ENCODE results near the gene SMYD2. TPM values are rescaled to one million over a fixed set of nuclear protein-coding genes. Genes with fewer than 3 reads are reported as not detected.

Gene SMYD2
- total and polyA plus RNA-seq, 8 donors: 8.2 to 68.7 (median 26.6) TPM

DNA sequence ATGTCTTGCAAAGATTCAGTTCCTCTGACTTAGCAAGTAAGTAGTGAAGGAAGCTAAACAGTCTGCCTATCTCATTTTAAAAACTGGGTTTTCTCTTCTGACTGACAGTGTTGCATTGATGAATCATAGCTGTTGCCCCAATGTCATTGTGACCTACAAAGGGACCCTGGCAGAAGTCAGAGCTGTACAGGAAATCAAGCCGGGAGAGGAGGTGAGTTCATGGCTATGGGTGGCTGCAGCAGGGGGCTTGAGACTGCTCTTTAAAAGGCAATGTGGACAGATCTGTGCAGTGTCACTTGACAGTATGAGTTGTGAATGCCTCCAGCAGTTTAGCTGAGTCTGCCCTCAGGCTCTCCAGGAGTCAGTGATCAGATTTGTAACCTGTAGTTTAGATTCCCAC lies 46.6 kb downstream of the SMYD2 start:
- H3K27me3 ChIP-seq: no peaks in the 10 kb centered on the region
- peaks cover 0 to 13% (median 4%) of the 10 kb centered on the region in 4 donors for H3K36me3 ChIP-seq
- H3K4me3 ChIP-seq: no peak overlapping the region
- intact Hi-C loops (cut with DNase I; ENCODE audit: low total_unique reads): no loop called here
- no peak overlapping the region for H3K27ac ChIP-seq
- 32 to 65% (median 41%) methylated on average over 1 of the region's 1 CpG for WGBS, 5 donors
- TF ChIP-seq POLR2AphosphoS5 (IDR thresholded peaks at IDR 0.05) (no peak), POLR2A (IDR thresholded peaks at IDR 0.05) (no peak), EP300 (IDR thresholded peaks at IDR 0.05) (no peak)
- TF ChIP-seq, protein P1, sequence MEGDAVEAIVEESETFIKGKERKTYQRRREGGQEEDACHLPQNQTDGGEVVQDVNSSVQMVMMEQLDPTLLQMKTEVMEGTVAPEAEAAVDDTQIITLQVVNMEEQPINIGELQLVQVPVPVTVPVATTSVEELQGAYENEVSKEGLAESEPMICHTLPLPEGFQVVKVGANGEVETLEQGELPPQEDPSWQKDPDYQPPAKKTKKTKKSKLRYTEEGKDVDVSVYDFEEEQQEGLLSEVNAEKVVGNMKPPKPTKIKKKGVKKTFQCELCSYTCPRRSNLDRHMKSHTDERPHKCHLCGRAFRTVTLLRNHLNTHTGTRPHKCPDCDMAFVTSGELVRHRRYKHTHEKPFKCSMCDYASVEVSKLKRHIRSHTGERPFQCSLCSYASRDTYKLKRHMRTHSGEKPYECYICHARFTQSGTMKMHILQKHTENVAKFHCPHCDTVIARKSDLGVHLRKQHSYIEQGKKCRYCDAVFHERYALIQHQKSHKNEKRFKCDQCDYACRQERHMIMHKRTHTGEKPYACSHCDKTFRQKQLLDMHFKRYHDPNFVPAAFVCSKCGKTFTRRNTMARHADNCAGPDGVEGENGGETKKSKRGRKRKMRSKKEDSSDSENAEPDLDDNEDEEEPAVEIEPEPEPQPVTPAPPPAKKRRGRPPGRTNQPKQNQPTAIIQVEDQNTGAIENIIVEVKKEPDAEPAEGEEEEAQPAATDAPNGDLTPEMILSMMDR (IDR thresholded peaks at IDR 0.05): no peak
- peaks cover 11 to 20% (median 18%) of the 10 kb centered on the region in 4 donors for H3K4me1 ChIP-seq
- peak in 1 of 2 donors; percentile 15 for DNase-seq
- no peaks in the 10 kb centered on the region for H3K9me3 ChIP-seq

DNA sequence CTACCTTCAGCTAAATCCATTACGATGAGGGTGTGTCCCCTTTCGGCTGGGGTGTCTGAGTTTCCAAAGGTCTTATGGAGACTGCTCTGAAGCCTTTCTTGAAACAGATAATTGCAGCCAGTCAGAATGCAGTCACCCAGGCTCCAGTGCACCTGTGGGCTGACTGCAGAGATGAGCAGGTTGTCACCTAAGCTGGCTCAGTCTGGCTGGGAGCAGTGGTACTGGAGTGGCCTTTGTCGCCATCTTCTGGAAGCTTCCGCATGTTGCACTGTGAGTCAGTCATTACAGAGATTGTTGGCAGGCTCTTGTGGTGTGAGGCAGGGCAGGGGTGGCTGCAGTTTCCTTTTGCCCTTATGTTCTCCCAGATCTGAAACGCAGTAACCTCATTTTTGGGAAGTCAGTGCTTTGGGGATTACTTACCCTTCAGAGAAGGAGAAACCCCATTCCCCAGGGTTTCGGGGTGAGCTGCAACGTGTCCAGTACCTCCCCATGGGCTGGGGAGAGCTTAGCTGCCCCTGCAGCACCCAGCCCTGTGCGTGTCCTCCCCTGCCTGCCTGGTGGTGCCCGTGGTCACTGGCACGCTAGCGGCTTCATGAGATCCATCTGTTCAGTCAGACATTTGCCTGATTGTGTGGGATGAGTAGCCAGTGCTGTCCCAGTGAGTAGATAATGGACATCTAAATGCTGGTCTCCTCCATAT lies 48.0 kb downstream of the SMYD2 start:
- Histone ChIP-seq H3K36me3 (peaks cover 0 to 13% (median 5%) of the 10 kb centered on the region in 4 donors), H3K9me3 (no peaks in the 10 kb centered on the region), H3K4me3 (no peak overlapping the region), H3K4me1 (peaks cover 19 to 27% (median 24%) of the 10 kb centered on the region in 4 donors), H3K27me3 (no peaks in the 10 kb centered on the region), H3K27ac (peak overlapping the region in 4 of 5 donors; percentile 44 to 61 (median 60))
- TF ChIP-seq, protein P1 (IDR thresholded peaks at IDR 0.05): peak in 5 of 7 experiments; percentile 62 to 96 (median 86)
- TF ChIP-seq POLR2A (IDR thresholded peaks at IDR 0.05) (no peak), POLR2AphosphoS5 (IDR thresholded peaks at IDR 0.05) (peak in 1 of 3 donors; percentile 65), EP300 (IDR thresholded peaks at IDR 0.05) (no peak)
- intact Hi-C loops (cut with DNase I; ENCODE audit: low total_unique reads): no loop called here
- WGBS, 5 donors: 44 to 62% (median 52%) methylated on average over 9 to 11 of the region's 11 CpGs
- DNase-seq: peak; percentile 89 to 93

DNA sequence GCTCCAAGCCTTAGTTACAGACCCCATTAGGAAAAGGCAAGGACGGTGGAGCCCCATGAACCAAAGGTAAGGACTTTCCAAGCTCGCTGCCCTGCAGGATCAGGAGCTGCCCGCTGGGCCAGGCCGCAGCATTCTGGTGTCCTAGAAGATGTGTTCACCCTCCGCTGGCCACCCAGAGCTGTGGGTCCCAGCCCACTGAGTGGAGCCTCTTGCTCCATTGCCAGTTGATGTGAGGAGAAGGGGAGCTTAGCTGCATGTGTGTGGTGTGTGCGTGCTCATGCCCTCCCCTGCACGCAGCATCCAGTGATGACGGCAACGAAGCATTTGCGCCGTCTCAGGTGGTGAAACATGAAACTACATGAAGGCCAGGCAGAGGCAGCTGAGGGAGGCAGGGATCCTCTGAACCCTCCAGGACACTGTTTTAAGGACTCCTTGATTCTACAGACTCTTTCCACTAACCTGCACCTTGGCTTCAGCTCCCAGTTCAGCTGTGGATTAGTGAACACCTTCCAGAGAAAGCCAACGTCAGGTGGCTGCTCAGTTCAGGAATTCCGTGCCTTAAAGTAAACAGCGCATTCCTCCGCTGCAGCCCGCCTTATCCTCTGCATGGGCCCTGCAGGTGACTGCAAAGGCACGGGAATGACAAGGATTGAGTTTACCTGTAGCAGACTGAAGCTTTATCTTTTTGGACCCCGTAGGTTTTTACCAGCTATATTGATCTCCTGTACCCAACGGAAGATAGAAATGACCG lies 48.7 kb downstream of the SMYD2 start:
- intact Hi-C loops (cut with DNase I; ENCODE audit: low total_unique reads): loop anchor here (5.0 kb wide), 2 partner anchors 67 to 258 kb away; no protein-coding TSS in a partner anchor
- TF ChIP-seq EP300 (IDR thresholded peaks at IDR 0.05) (no peak), POLR2AphosphoS5 (IDR thresholded peaks at IDR 0.05) (peak in 1 of 3 donors; percentile 42)
- TF ChIP-seq, protein P1 (IDR thresholded peaks at IDR 0.05): no peak
- Histone ChIP-seq H3K27ac (peak overlapping the region; percentile 11 to 61 (median 60)), H3K36me3 (peaks cover 0 to 19% (median 12%) of the 10 kb centered on the region in 4 donors), H3K9me3 (no peaks in the 10 kb centered on the region), H3K27me3 (no peaks in the 10 kb centered on the region), H3K4me3 (no peak overlapping the region), H3K4me1 (peaks cover 19 to 27% (median 24%) of the 10 kb centered on the region in 4 donors)
- WGBS, 5 donors: 61 to 83% (median 67%) methylated on average over 18 to 20 of the region's 20 CpGs
- peak; percentile 69 to 70 for DNase-seq

DNA sequence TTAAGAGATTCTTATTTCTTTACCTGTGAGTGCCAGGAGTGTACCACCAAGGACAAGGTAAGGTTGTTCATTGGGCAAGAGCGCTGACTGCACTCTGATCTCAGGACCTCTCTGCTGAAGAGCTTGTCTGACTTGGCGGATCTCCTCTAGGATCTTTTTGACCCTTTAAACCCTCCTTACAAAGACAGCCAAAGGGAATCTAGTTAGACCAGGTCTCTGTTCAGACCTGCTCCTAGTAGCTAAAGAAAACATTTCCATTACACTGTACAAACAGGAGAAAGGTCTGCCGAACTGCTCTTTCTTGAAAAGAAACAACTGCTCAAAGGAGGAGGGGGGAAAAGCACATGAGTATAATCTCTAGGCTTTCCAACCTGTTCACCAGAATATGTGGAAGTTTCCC lies 49.3 kb downstream of the SMYD2 start:
- 40 to 66% (median 60%) methylated on average over 3 of the region's 3 CpGs for WGBS, 5 donors
- no peaks in the 10 kb centered on the region for H3K27me3 ChIP-seq
- H3K4me3 ChIP-seq: no peak overlapping the region
- intact Hi-C loops (cut with DNase I; ENCODE audit: low total_unique reads): loop anchor here (5.0 kb wide), 2 partner anchors 68 to 257 kb away; no protein-coding TSS in a partner anchor
- H3K4me1 ChIP-seq: peaks cover 19 to 27% (median 24%) of the 10 kb centered on the region in 4 donors
- TF ChIP-seq POLR2AphosphoS5 (IDR thresholded peaks at IDR 0.05) (no peak), EP300 (IDR thresholded peaks at IDR 0.05) (no peak), POLR2A (IDR thresholded peaks at IDR 0.05) (no peak)
- TF ChIP-seq, protein P1 (IDR thresholded peaks at IDR 0.05): no peak
- peaks cover 0 to 19% (median 13%) of the 10 kb centered on the region in 4 donors for H3K36me3 ChIP-seq
- peak in 1 of 2 donors; percentile 30 for DNase-seq
- H3K9me3 ChIP-seq: no peaks in the 10 kb centered on the region
- H3K27ac ChIP-seq: peak overlapping the region; percentile 11 to 61 (median 60)

All from stomach (tissue), 9 donors.